Glutamatergic neuron (in vitro differentiated cells): ENCODE data around the gene SIGLEC8. TPM values are rescaled to one million over a fixed set of nuclear protein-coding genes. Genes with fewer than 3 reads are reported as not detected.
"Not testable (repeated sequence)": the region's sequence is repeated elsewhere in the genome, so short reads cannot be mapped to it uniquely, and the experiment has no call there.

Experiments used
- DNase-seq: peaks from one replicate; pipeline ENCODE4 v3.0.0; 2022
- H3K27ac Mint-ChIP-seq: one replicate; pipeline ENCODE4 v1.8.0; 2020; ENCODE audit warnings: mild to moderate bottlenecking, mixed read lengths, inconsistent platforms; ENCODE audit not compliant: unreplicated experiment
- H3K27me3 Mint-ChIP-seq: one replicate; pipeline ENCODE4 v1.8.0; 2020; ENCODE audit warnings: mild to moderate bottlenecking, moderate library complexity, mixed read lengths, inconsistent platforms; ENCODE audit not compliant: unreplicated experiment
- H3K36me3 Mint-ChIP-seq: one replicate; pipeline ENCODE4 v1.8.0; 2020; ENCODE audit warnings: mild to moderate bottlenecking, mixed read lengths, inconsistent platforms; ENCODE audit not compliant: unreplicated experiment
- H3K4me1 Mint-ChIP-seq: one replicate; pipeline ENCODE4 v1.8.0; 2020; ENCODE audit warnings: mild to moderate bottlenecking, low read depth, mixed read lengths, inconsistent platforms; ENCODE audit not compliant: unreplicated experiment
- H3K4me3 Mint-ChIP-seq: one replicate; pipeline ENCODE4 v1.8.0; 2020; ENCODE audit warnings: mild to moderate bottlenecking, mixed read lengths, inconsistent platforms; ENCODE audit not compliant: unreplicated experiment
- H3K9me3 Mint-ChIP-seq: one replicate; pipeline ENCODE4 v1.8.0; 2020; ENCODE audit warnings: mild to moderate bottlenecking, moderate library complexity, mixed read lengths, inconsistent platforms; ENCODE audit not compliant: unreplicated experiment
- total RNA-seq: library from RNA; stranded (reverse); fragmentation: NEBNext Ultra II Directional; extraction: Animal tissue kit (Norgen Biotek cat#: 25700); gene quantifications from one replicate; pipeline ENCODE4 v1.2.1, GENCODE V29; 2021; ENCODE audit not compliant: unreplicated experiment
- TF ChIP-seq, protein P1 (sequence below): fragments of 200-600 bp; sonication (generic); IDR thresholded peaks from one replicate; pipeline ENCODE4 v1.5.0; 2021; ENCODE audit not compliant: partially characterized antibody, unreplicated experiment

The SIGLEC8 gene
- total RNA-seq, 1 donor from 2014 or later: not detected

DNA sequence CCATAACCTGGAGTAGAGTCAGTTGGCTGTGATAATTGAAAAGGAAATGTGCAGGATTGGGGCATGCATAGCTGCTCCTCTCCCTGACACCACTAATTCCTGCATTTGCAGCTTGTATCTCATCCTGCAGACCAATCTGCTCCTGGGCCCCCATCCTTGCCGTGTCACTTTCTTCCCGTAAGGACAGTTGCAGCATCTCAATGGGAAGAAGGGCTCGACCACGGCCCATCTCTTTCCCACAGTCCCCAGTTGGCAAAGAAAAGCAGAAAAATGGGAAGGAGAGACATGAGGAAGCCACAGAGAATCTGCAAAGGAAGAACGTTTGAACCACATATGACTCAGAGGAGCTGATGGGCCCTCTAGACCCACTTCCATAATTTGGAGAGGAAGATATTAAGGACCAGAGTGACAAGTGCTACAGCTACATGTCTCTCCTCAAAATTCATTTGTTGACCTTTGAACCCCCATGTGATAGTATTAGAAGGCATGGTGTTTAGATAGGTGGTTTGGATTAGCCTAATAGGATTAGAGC lies 45.1 kb upstream of the SIGLEC8 start:
- H3K27ac Mint-ChIP-seq: no peak overlapping the region
- DNase-seq: no peak
- no peaks in the 10 kb centered on the region for H3K36me3 Mint-ChIP-seq
- TF ChIP-seq, protein P1, sequence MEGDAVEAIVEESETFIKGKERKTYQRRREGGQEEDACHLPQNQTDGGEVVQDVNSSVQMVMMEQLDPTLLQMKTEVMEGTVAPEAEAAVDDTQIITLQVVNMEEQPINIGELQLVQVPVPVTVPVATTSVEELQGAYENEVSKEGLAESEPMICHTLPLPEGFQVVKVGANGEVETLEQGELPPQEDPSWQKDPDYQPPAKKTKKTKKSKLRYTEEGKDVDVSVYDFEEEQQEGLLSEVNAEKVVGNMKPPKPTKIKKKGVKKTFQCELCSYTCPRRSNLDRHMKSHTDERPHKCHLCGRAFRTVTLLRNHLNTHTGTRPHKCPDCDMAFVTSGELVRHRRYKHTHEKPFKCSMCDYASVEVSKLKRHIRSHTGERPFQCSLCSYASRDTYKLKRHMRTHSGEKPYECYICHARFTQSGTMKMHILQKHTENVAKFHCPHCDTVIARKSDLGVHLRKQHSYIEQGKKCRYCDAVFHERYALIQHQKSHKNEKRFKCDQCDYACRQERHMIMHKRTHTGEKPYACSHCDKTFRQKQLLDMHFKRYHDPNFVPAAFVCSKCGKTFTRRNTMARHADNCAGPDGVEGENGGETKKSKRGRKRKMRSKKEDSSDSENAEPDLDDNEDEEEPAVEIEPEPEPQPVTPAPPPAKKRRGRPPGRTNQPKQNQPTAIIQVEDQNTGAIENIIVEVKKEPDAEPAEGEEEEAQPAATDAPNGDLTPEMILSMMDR: no peak
- H3K4me3 Mint-ChIP-seq: no peak overlapping the region
- peaks cover 4% of the 10 kb centered on the region for H3K9me3 Mint-ChIP-seq
- H3K27me3 Mint-ChIP-seq: peaks cover 4% of the 10 kb centered on the region
- H3K4me1 Mint-ChIP-seq: no peaks in the 10 kb centered on the region

DNA sequence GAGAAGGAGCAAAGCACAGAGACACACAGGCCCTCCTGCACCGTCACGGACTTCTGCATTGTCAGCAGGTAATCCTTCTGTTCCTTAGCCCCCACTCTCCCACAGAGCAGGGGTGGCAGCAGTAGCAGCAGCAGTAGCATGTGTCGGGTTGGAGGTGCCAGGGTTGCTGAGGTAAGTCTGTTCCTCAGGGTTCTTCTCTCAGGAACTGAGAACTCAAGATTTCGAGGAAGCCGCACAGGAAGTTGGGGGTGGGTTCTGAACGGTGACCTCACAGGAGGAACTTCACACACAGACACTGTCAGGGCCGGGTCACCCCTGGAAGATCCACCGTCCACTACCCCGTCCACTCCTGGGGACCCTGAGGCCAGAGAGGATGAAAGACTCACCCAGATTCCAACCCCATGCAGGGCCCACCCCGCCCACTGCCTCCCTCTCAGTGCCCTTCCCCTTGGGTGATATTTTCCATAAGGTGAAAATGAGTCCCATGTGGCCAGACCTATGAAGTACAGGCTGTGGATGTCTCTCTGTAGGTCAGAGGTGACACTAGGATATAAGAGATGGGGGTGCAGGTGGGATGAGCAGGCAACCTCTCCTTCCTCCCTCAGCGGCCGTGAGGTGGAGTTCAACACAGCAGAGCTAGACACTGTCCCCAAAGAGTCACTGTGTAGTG lies 43.5 kb upstream of the SIGLEC8 start, which contains the start of gene SIGLEC12:
Gene SIGLEC12 (minus strand): TSS at position 207 of the 670 bp plus-strand sequence. CDS start 67 bp downstream, at position 140.
- no peak within 1 kb of the TSS for H3K27ac Mint-ChIP-seq
- H3K27me3 Mint-ChIP-seq: peaks cover 5% of the 10 kb centered on the region
- no peaks in the 10 kb centered on the region for H3K36me3 Mint-ChIP-seq
- no peak for DNase-seq
- peaks cover 1% of the 10 kb centered on the region for H3K9me3 Mint-ChIP-seq
- TF ChIP-seq, protein P1: no peak
- no peaks in the 10 kb centered on the region for H3K4me1 Mint-ChIP-seq
- H3K4me3 Mint-ChIP-seq: no peak within 1 kb of the TSS

DNA sequence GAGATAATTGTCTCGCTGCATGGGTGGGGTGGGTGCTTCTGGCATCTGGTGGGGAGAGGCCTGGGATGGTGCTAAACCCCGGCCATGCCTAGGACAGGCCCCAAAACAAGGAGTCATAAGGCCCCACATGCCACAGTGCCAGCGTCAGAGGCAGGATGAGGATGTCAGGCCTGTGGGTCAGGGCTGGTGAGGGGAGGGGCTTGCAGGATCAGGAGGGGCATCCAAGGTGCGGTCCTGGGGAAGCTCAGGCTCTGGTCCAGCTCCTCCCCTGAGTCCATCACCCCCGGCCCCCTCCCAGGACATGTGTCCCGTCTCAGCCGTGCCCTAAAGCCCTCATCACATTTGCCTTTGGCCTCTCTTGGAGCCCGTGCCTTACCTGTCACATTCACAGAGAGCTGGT lies 42.7 kb upstream of the SIGLEC8 start:
- not testable (repeated sequence) for DNase-seq, H3K9me3 Mint-ChIP-seq, H3K4me1 Mint-ChIP-seq, H3K27ac Mint-ChIP-seq, H3K27me3 Mint-ChIP-seq, H3K36me3 Mint-ChIP-seq, H3K4me3 Mint-ChIP-seq

DNA sequence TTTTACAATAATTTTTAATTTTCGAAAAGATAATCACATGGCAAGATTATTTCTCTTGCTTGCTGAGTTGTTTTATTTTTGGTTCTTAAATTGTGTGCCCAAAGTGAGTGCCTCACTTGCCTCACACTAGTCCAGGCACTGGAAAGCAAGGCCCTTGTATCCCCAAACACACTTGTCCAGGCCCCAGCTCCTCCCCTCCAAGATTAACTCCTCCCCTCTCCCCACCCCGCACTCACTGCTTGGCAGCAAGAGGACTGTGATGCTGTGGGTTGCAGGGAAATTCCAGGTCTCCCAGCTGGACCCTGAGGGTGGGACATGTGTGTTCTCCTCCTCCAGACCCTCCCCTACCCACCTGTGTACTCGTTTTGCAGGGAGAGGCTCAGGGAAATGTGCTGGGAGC lies 39.4 kb upstream of the SIGLEC8 start:
- TF ChIP-seq, protein P1: no peak
- Mint-ChIP-seq H3K36me3 (peaks cover 6% of the 10 kb centered on the region), H3K4me1 (no peaks in the 10 kb centered on the region), H3K27me3 (peaks cover 7% of the 10 kb centered on the region), H3K9me3 (no peaks in the 10 kb centered on the region), H3K4me3 (no peak overlapping the region), H3K27ac (no peak overlapping the region)
- no peak for DNase-seq

DNA sequence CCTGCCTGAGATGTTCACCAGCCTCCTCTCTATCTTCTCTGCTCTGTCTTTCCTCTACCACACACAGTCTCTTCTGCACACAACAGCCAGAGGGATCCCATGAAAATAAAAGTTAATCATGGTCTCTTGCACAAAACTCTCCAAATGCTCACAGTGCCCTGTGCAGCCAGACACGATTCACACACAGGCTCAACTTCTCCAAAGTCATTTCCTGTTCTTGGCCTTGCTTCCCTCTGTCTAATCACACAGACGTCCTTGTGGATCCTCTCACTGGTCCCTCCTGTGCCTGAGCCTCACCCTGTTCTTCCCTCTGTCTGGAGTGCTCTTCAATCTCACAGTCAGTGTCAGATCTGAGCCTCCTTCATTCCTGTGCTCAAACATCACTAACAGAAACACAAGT lies 35.5 kb upstream of the SIGLEC8 start:
- Mint-ChIP-seq H3K4me1 (no peaks in the 10 kb centered on the region), H3K4me3 (no peak overlapping the region), H3K27me3 (peaks cover 6% of the 10 kb centered on the region), H3K36me3 (peaks cover 6% of the 10 kb centered on the region), H3K27ac (no peak overlapping the region), H3K9me3 (no peaks in the 10 kb centered on the region)
- TF ChIP-seq, protein P1: no peak
- DNase-seq: no peak
